ENCODE data around the gene HES3. TPM values are rescaled to one million over a fixed set of nuclear protein-coding genes. Genes with fewer than 3 reads are reported as not detected.

Gene HES3
- not detected for total RNA-seq
- long read RNA-seq: 0 reads

GRCh38 chr1:6243993-6244392 is at the start of gene HES3:
Gene HES3 (plus strand): TSS chr1:6244179. CDS start chr1:6244366, 187 bp downstream.
- ATAC-seq: no peak
- intact Hi-C loops (cut with micrococcal nuclease): loop anchor here (10.0 kb wide), 1 partner anchor 101 kb away; no protein-coding TSS in a partner anchor
- DNase-seq: no peak

- ATAC-seq (no peak), DNase-seq (no peak)
- intact Hi-C loops (cut with micrococcal nuclease): no loop called here
Observed at GRCh38 chr1:6197746-6198427, 46.1 kb upstream of the HES3 start.

GRCh38 chr1:6198646-6199297 is 45.2 kb upstream of the HES3 start:
- ATAC-seq (peak; percentile 3), DNase-seq (no peak)
- intact Hi-C loops (cut with micrococcal nuclease): no loop called here

- peak; percentile 97 for ATAC-seq
- intact Hi-C loops (cut with micrococcal nuclease): no loop called here
Observed at GRCh38 chr1:6199298-6200187, 44.4 kb upstream of the HES3 start, which contains the start of gene RPL22. Gene RPL22 (minus strand): TSS chr1:6199595. CDS start chr1:6199573, 22 bp downstream.

GRCh38 chr1:6200188-6200809 is 43.7 kb upstream of the HES3 start:
- no peak for ATAC-seq
- intact Hi-C loops (cut with micrococcal nuclease): no loop called here
- no peak for DNase-seq

More at GRCh38 chr1:6199298-6200187, 44.4 kb upstream of the HES3 start, which contains the start of gene RPL22:
- DNase-seq: peak; percentile 99

GRCh38 chr1:6202256-6202655 is 41.7 kb upstream of the HES3 start:
- intact Hi-C loops (cut with micrococcal nuclease): no loop called here
- ATAC-seq (no peak), DNase-seq (no peak)

GRCh38 chr1:6205849-6206519 is 38.0 kb upstream of the HES3 start, which contains the start of gene RNF207:
Gene RNF207 (plus strand): TSS chr1:6206119. CDS start chr1:6206536, 417 bp downstream.
- peak; percentile 84 for DNase-seq
- intact Hi-C loops (cut with micrococcal nuclease): no loop called here
- peak; percentile 72 for ATAC-seq

- no peak for DNase-seq
- intact Hi-C loops (cut with micrococcal nuclease): no loop called here
- peak; percentile 1 for ATAC-seq
Observed at GRCh38 chr1:6206520-6206855, 37.5 kb upstream of the HES3 start.

- ATAC-seq: peak; percentile 60
- DNase-seq: peak; percentile 66
- intact Hi-C loops (cut with micrococcal nuclease): no loop called here
Observed at GRCh38 chr1:6207075-6207885, 36.7 kb upstream of the HES3 start.

GRCh38 chr1:6207921-6208320 is 36.1 kb upstream of the HES3 start:
- intact Hi-C loops (cut with micrococcal nuclease): no loop called here
- ATAC-seq: no peak
- DNase-seq: no peak

- intact Hi-C loops (cut with micrococcal nuclease): no loop called here
- ATAC-seq: peak; percentile 16
- peak; percentile 79 for DNase-seq
Observed at GRCh38 chr1:6208723-6209660, 35.0 kb upstream of the HES3 start.

GRCh38 chr1:6209661-6210580 is 34.1 kb upstream of the HES3 start:
- intact Hi-C loops (cut with micrococcal nuclease): no loop called here
- ATAC-seq (no peak), DNase-seq (no peak)

GRCh38 chr1:6210591-6211355 is 33.2 kb upstream of the HES3 start:
- no peak for DNase-seq
- intact Hi-C loops (cut with micrococcal nuclease): no loop called here
- ATAC-seq: no peak

GRCh38 chr1:6211731-6212130 is 32.2 kb upstream of the HES3 start:
- ATAC-seq: no peak
- no peak for DNase-seq

More at GRCh38 chr1:6211731-6212130, 32.2 kb upstream of the HES3 start:
- intact Hi-C loops (cut with micrococcal nuclease): no loop called here
